ENCODE results near the gene NNT.
"Not testable (repeated sequence)": the region's sequence is repeated elsewhere in the genome, so short reads cannot be mapped to it uniquely, and the experiment has no call there.

Gene NNT

DNA sequence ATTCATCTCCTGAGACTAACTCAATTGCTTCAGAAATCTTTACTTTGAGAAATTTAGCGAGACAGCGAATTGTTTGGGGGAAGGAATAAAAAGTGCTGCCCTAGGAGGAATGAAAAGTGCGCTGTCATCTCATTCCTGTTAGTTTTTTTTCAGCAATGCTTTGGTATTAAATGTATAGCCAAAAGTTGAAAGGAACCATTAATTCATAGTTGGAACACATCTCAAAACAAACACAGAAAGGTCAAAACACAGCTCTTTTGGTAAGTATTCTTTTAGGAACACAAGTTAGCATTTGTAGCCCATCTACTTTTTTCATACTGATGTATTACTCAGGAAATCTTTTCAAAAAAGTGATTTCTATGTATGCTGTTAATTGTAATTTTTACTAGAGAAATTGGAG, 109.1 kb downstream of the NNT start:
- DNase-seq (ENCODE audit: low read depth): no peak

DNA sequence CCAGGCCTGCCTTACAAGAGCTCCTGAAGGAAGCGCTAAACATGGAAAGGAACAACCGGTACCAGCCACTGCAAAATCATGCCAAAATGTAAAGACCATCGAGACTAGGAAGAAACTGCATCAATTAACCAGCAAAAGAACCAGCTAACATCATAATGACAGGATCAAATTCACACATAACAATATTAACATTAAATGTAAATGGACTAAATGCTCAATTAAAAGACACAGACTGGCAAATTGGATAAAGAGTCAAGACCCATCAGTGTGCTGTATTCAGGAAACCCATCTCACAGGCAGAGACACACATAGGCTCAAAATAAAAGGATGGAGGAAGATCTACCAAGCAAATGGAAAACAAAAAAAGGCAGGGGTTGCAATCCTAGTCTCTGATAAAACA, 116.8 kb downstream of the NNT start:
- DNase-seq (ENCODE audit: low read depth): not testable (repeated sequence)

DNA sequence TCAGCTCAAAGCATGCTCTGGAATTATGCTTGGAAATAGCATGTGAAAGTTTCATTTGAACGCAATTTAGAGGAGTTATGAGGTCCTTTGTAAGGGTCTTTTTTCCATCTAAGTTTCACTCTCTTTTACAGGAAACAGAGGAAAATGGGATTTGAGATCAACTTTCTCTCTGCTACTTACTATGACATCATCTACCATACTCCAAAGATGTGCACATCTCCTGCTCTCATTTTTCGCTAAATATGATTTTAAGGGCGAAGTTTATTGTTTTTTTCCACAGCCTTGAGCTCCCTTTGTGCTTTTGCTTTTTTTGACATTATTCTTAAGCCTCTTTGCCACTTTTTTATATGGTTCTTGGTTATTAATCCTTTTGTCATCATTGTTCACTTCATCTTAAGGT, 125.6 kb downstream of the NNT start:
- DNase-seq (ENCODE audit: low read depth): no peak

DNA sequence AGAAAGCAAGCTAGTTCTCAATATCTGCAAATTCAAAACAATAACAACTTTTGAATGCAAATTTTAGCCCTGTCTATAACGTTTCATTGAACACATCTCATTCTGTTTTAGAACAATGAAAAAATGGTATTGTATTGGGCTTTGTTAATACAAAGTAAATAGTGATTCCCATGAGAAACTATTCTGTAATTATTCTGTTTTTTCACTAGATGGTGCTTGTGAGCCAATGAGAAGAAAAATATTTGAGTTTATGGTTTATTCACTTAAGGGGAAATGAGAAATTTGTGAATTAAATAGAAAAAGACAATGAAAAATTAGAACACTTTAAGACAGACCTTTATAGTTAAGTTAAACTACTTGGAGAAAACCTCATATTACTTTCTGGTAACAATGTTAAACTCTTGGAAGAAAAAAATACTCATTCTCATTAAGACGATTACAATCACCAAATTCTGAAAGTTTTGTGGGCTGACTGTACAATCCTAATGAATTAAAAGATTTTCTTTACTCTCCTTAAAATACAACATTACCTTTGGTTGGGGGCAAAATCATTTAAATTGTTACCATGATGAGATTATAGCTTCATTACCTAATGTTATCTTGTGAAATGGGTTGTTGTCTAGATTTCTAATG, 127.0 kb downstream of the NNT start:
- peak; percentile 36 for DNase-seq (ENCODE audit: low read depth)

DNA sequence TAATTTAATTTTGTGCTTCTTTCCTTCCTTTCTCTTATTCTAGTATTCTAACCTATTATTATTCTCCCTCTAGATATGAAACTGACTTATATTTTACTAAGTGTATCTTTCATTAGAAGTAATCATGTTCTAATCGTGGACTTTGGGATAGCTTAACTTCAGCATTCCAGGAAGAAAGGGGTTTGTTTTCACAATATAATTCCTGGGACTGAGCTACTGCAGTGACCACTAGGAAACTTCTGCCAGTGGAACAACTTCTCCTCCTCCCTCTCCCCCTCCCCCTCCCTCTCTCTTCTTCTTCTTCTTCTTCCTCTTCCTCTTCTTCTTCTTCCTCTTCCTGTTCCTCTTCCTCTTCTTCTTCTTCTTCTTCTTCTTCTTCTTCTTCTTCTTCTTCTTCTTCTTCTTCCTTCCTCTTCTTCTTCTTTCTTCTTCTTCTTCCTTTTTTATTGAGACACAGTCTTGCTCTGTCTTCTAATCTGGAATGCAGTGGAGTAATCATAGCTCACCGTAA, 127.9 kb downstream of the NNT start:
- DNase-seq (ENCODE audit: low read depth): no peak

DNA sequence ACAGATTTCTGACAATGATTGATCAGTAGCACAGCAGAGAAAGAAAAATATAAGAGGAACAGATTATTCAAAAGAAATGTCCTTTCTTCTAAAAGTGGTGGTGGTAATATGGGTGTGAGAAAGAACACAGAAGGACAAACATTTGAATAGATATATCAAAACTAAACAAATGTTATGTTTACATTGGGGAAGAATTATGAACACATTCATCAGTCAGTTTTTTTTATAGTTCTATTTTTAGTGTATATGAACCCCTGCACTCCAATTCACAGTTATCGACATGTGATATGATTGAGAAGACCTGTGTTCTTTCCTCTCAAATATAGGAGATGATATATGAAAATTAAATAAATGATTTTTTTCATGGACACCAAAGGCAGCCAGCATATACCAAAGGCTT, 128.6 kb downstream of the NNT start:
- no peak for DNase-seq (ENCODE audit: low read depth)

DNA sequence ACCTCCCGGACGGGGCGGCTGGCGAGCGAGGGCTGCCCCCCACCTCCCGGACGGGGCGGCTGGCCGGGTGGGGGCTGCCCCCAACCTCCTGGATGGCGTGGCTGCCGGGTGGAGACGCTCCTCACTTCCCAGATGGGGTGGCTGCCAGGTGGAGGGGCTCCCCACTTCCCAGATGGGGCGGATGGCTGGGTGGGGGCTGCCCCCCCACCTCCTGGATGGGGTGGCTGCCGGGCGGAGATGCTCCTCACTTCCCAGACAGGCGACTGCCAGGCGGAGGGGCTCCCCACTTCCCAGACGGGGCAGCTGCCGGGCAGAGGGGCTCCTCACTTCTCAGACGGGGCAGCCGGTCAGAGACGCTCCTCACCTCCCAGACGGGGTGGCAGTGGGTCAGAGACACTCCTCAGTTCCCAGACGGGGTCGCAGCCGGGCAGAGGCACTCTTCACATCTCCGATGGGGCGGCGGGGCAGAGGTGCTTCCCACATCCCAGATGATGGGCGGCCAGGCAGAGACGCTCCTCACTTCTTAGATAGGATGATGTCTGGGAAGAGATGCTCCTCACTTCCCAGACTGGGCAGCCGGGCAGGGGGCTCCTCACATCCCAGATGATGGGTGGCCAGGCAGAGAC, 143.1 kb downstream of the NNT start:
- not testable (repeated sequence) for DNase-seq (ENCODE audit: low read depth)

DNA sequence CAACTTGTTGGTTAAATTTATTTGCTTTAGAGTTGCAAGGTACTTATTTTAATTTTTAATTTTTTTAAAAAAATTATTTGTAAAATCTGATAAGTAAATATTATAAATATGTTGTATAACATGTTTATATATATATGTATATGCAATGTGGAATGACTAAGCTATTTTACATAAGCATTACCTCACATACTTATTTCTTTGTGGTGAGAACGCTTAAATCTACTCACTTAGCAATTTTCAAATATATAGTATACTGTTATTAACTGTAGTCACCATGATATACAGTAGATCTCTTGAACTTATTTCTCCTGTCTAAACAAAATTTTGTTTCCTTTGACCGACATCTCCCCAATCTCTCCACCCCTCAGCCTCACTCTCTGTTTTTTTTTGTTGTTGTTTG, 147.8 kb downstream of the NNT start:
- DNase-seq (ENCODE audit: low read depth): no peak

DNA sequence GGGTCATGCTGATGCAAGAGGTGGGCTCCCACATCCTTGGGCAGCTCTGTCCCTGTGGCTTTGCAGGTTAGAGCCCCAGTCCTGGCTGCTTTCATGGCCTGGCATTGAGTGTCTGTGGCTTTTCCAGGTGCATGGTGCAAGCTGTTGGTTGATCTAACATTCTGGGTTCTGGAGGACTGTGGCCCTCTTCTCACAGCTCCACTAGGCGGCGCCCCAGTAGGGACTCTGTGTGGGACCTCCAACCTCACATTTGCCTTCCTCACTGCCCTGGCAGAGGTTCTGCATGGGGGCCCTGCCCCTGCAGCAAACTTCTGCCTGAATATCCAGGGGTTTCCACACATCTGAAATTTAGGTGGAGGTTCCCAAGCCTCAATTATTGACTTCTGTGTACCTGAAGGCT, 150.1 kb downstream of the NNT start:
- DNase-seq (ENCODE audit: low read depth): no peak
